GM18508 (cell line): ENCODE measurements around the gene H1-8.

Experiments
- ATAC-seq: cut with Tn5 transposase; IDR thresholded peaks from one replicate; pipeline ENCODE4 v1.9.1; 2021; ENCODE audit warnings: moderate number of reproducible peaks; ENCODE audit not compliant: insufficient read depth, unreplicated experiment

Gene H1-8

GRCh38 chr3:129554356-129555152 is 11.6 kb downstream of the H1-8 start:
- ATAC-seq: no peak

GRCh38 chr3:129555153-129555550 is 12.2 kb downstream of the H1-8 start:
- ATAC-seq: no peak

- no peak for ATAC-seq
Observed at GRCh38 chr3:129555616-129556357, 12.8 kb downstream of the H1-8 start.

- ATAC-seq: no peak
Observed at GRCh38 chr3:129556358-129556695, 13.4 kb downstream of the H1-8 start.

- ATAC-seq: no peak
Observed at GRCh38 chr3:129556890-129557547, 14.0 kb downstream of the H1-8 start.

- no peak for ATAC-seq
Observed at GRCh38 chr3:129557548-129557894, 14.5 kb downstream of the H1-8 start.

GRCh38 chr3:129558081-129558771 is 15.3 kb downstream of the H1-8 start:
- ATAC-seq: no peak

GRCh38 chr3:129558772-129559564 is 16.0 kb downstream of the H1-8 start:
- no peak for ATAC-seq

- ATAC-seq: no peak
Observed at GRCh38 chr3:129559565-129560079, 16.6 kb downstream of the H1-8 start.

GRCh38 chr3:129560269-129560787 is 17.4 kb downstream of the H1-8 start:
- no peak for ATAC-seq

GRCh38 chr3:129560911-129561594 is 18.1 kb downstream of the H1-8 start:
- no peak for ATAC-seq

GRCh38 chr3:129561619-129562248 is 18.8 kb downstream of the H1-8 start:
- ATAC-seq: no peak

GRCh38 chr3:129562803-129563202 is 19.8 kb downstream of the H1-8 start:
- ATAC-seq: no peak

GRCh38 chr3:129563332-129563731 is 20.4 kb downstream of the H1-8 start:
- ATAC-seq: no peak

- ATAC-seq: no peak
Observed at GRCh38 chr3:129563850-129564535, 21.0 kb downstream of the H1-8 start.

GRCh38 chr3:129564981-129565644 is 22.1 kb downstream of the H1-8 start:
- ATAC-seq: no peak

- no peak for ATAC-seq
Observed at GRCh38 chr3:129565902-129566301, 22.9 kb downstream of the H1-8 start.
